Heart right ventricle (tissue), 16 donors: ENCODE data around the gene KRT84. TPM values are rescaled to one million over a fixed set of nuclear protein-coding genes. Genes with fewer than 3 reads are reported as not detected.

Experiments used
- ATAC-seq, 8 donors: fragments of 200-7000 bp; cut with Tn5 transposase; one replicate each; pipeline ENCODE4 v1.9.1; 2020; ENCODE audit warnings: mild to moderate bottlenecking in 8 of 8, moderate library complexity in 8 of 8, moderate number of reproducible peaks in 1 of 8
- DNase-seq, 2 donors: peaks; one replicate each; pipeline ENCODE4 v3.0.0-alpha.2; 2020
- H3K27ac ChIP-seq, 10 donors: fragments of 200-600 bp; sonication (generic) in 2 of 10; one replicate each; pipeline versions ENCODE4 v1.5.0 to v1.8.0; 2020 to 2022; ENCODE audit warnings: mild to moderate bottlenecking in 3 of 10
- H3K27me3 ChIP-seq, 7 donors: fragments of 200-600 bp; one replicate each; pipeline ENCODE4 v1.8.0; 2021 to 2022; ENCODE audit warnings: mild to moderate bottlenecking in 2 of 7
- H3K36me3 ChIP-seq, 9 donors: fragments of 200-600 bp; sonication (generic) in 1 of 9; one replicate each; pipeline versions ENCODE4 v1.5.0 to v1.8.0; 2020 to 2022; ENCODE audit warnings: mild to moderate bottlenecking in 2 of 9
- H3K4me1 ChIP-seq, 9 donors: fragments of 200-600 bp; sonication (generic) in 1 of 9; one replicate each; pipeline versions ENCODE4 v1.5.0 to v1.8.0; 2020 to 2022; ENCODE audit warnings: mild to moderate bottlenecking in 4 of 9
- H3K4me3 ChIP-seq, 10 donors: fragments of 200-600 bp; sonication (generic) in 2 of 10; one replicate each; pipeline versions ENCODE4 v1.5.0 to v1.8.0; 2020 to 2022; ENCODE audit warnings: mild to moderate bottlenecking in 7 of 10, moderate library complexity in 2 of 10
- H3K9me3 ChIP-seq, 11 donors: fragments of 200-600 bp in 10 of 11; sonication (generic) in 2 of 11; one replicate each; pipeline versions ENCODE4 v1.5.0 to v1.8.0; 2013 to 2022; ENCODE audit warnings: mild to moderate bottlenecking in 2 of 11, control low read depth in 1 of 11, moderate library complexity in 1 of 11
- CTCF ChIP-seq, 9 donors: fragments of 200-600 bp; sonication (generic) in 2 of 9; IDR thresholded peaks; one replicate each; pipeline versions ENCODE4 v1.5.0 to v1.8.0; 2021 to 2022; ENCODE audit warnings: antibody characterized with exemption in 9 of 9, mild to moderate bottlenecking in 5 of 9, moderate library complexity in 1 of 9
- WGBS, 2 donors: extraction: QIAGEN DNeasy Blood & Tissue Kit; methylation state at CpG; one replicate each; pipeline ENCODE4 v1.1.7; 2013; ENCODE audit warnings: inconsistent platforms in 1 of 2; 5-methylcytosine and 5-hydroxymethylcytosine counted together
- intact Hi-C, 10 donors: fragments of 100-400 bp; cut with DNase I; formaldehyde crosslinking; loops; one replicate each; pipeline versions ENCODE4 v1.11.1 to v1.14.2; 2022
- polyA plus RNA-seq, 2 donors: library from polyadenylated mRNA; stranded (reverse); fragments of 200-250 nt; gene quantifications; one replicate each; pipeline ENCODE4 v1.2.3, GENCODE V29; 2013
- total RNA-seq, 10 donors: library from RNA; stranded (reverse); fragmentation: NEBNext Ultra II Directional in 3 of 10; extraction: Animal tissue kit (Norgen Biotek cat#: 25700) in 3 of 10; gene quantifications; one replicate each; pipeline versions ENCODE4 v1.2.1 to v1.2.4, GENCODE V29; 2021 to 2023
- donor health status: Arrhythmogenic right ventricular cardiomyopathy.
- donor health status: ischemic (EF 13 %, LVEDD 7.1; RV severe dilation, severe dysfunction).
- donor health status: healthy with polysubstance abuse.
- donor health status: DM: no; HTN: yes; CAD: no.
- donor health status: DM: no; HTN: no; CAD: no.
- donor health status: ischemic (EF 25% LVEDD 6.9; RV normal size, moderate dysfunction).
- donor health status: ischemic (EF 25% LVEDD 5.7; RV mildly dilated, moderate dysfunction).
- donor health status: healthy.
- donor health status: DM: yes; HTN: yes; CAD: no.
- donor health status: Ischemic cardiomyopathy.
- donor health status: ischemic (EF 35%, LVEDD 5.7; RV mildly dilated, moderate dysfunction).
- donor health status: nonischemic (EF 11% LVEDD 7.7; RV severe dilation, severe dysfunction).
- donor health status: DM: yes; HTN: yes; CAD: no.
- donor health status: PGD.
- donor health status: ischemic (EF 29% LVEDD 5.4; RV normal size, mild dysfunction).
- donor health status: nonischemic (EF 23%, LVEDD 6.1; RV moderate dilation, normal function).

KRT84 gene
- total and polyA plus RNA-seq, 12 donors, result not detected

- intact Hi-C loops, result no loop called here
- Histone ChIP-seq H3K27me3 (peaks cover 0 to 24% (median 10%) of the 10 kb centered on the region in 7 donors), H3K9me3 (no peaks in the 10 kb centered on the region), H3K4me1 (peaks cover 0 to 24% (median 9%) of the 10 kb centered on the region in 9 donors), H3K4me3 (no peak overlapping the region), H3K36me3 (no peaks in the 10 kb centered on the region), H3K27ac (no peak overlapping the region)
- ATAC-seq, result no peak
- TF ChIP-seq CTCF (IDR thresholded peaks at IDR 0.05), result no peak
- 79 to 90% methylated on average over 4 of the region's 4 CpGs for WGBS, 2 donors
- no peak for DNase-seq
Observed at GRCh38 chr12:52418576-52419110, 33.2 kb upstream of the KRT84 start.

- no peak for TF ChIP-seq CTCF (IDR thresholded peaks at IDR 0.05)
- ATAC-seq (no peak), DNase-seq (no peak)
- no peak overlapping the region for H3K4me3 ChIP-seq
- peaks cover 0 to 21% (median 9%) of the 10 kb centered on the region in 9 donors for H3K4me1 ChIP-seq
- WGBS, 2 donors, result 89 to 94% methylated on average over 2 of the region's 2 CpGs
- H3K27ac ChIP-seq, result peak overlapping the region in 8 of 10 donors; percentile 37 to 78 (median 64)
- H3K9me3 ChIP-seq, result no peaks in the 10 kb centered on the region
- intact Hi-C loops, result no loop called here
- H3K36me3 ChIP-seq, result no peaks in the 10 kb centered on the region
- peaks cover 0 to 27% (median 11%) of the 10 kb centered on the region in 7 donors for H3K27me3 ChIP-seq
Observed at GRCh38 chr12:52417740-52418139, 32.3 kb upstream of the KRT84 start.

- intact Hi-C loops, result no loop called here
- Histone ChIP-seq H3K4me3 (no peak overlapping the region), H3K36me3 (no peaks in the 10 kb centered on the region), H3K27me3 (peaks cover 0 to 23% (median 6%) of the 10 kb centered on the region in 7 donors), H3K9me3 (no peaks in the 10 kb centered on the region), H3K27ac (peak overlapping the region in 9 of 10 donors; percentile 37 to 78 (median 64)), H3K4me1 (peaks cover 0 to 21% (median 9%) of the 10 kb centered on the region in 9 donors)
- 76 to 97% methylated on average over 1 of the region's 1 CpG for WGBS, 2 donors
- DNase-seq (no peak), ATAC-seq (peak in 6 of 8 donors; percentile 30 to 54 (median 34))
- TF ChIP-seq CTCF (IDR thresholded peaks at IDR 0.05), result no peak
Observed at GRCh38 chr12:52416795-52417194, 31.3 kb upstream of the KRT84 start.

- ATAC-seq (peak; percentile 73 to 92 (median 88)), DNase-seq (peak in 1 of 2 donors; percentile 71)
- TF ChIP-seq CTCF (IDR thresholded peaks at IDR 0.05), result no peak
- H3K36me3 ChIP-seq, result no peaks in the 10 kb centered on the region
- peaks cover 0 to 28% (median under 1%) of the 10 kb centered on the region in 7 donors for H3K27me3 ChIP-seq
- intact Hi-C loops, result no loop called here
- H3K27ac ChIP-seq, result peak overlapping the region in 8 of 10 donors; percentile 4 to 78 (median 62)
- no peaks in the 10 kb centered on the region for H3K9me3 ChIP-seq
- no peak overlapping the region for H3K4me3 ChIP-seq
- peaks cover 0 to 21% (median 9%) of the 10 kb centered on the region in 9 donors for H3K4me1 ChIP-seq
- 64 to 68% methylated on average over 10 of the region's 10 CpGs for WGBS, 2 donors
Observed at GRCh38 chr12:52415870-52416750, 30.7 kb upstream of the KRT84 start.
